HG02798 (cell line): ENCODE results near the gene INPP5A.
A peak's percentile ranks its signal among the peaks of the same experiment; 100 is the strongest.

Experiments
- ATAC-seq: cut with Tn5 transposase; IDR thresholded peaks from one replicate; pipeline ENCODE4 v1.9.1; 2021; ENCODE audit warnings: mild to moderate bottlenecking; ENCODE audit not compliant: unreplicated experiment, poor library complexity

Gene INPP5A

GRCh38 chr10:132534391-132535064 lies 3.1 kb upstream of the INPP5A start:
- ATAC-seq: no peak

GRCh38 chr10:132535065-132535651 lies 2.4 kb upstream of the INPP5A start:
- ATAC-seq: no peak

- ATAC-seq: no peak
These were observed 1.2 kb upstream of the INPP5A start for GRCh38 chr10:132536241-132536876.

GRCh38 chr10:132536877-132537683 lies 507 bp upstream of the INPP5A start:
- ATAC-seq: peak; percentile 87

GRCh38 chr10:132538031-132538789 lies 623 bp downstream of the INPP5A start:
- ATAC-seq: no peak

GRCh38 chr10:132538790-132539421 lies 1.3 kb downstream of the INPP5A start:
- no peak for ATAC-seq

- ATAC-seq: no peak
These were observed 1.8 kb downstream of the INPP5A start for GRCh38 chr10:132539431-132539839.

GRCh38 chr10:132539894-132540293 lies 2.3 kb downstream of the INPP5A start:
- ATAC-seq: no peak

GRCh38 chr10:132540456-132540855 lies 2.9 kb downstream of the INPP5A start:
- no peak for ATAC-seq

- ATAC-seq: no peak
These were observed 3.5 kb downstream of the INPP5A start for GRCh38 chr10:132541129-132541528.

- ATAC-seq: no peak
These were observed 4.0 kb downstream of the INPP5A start for GRCh38 chr10:132541601-132542011.

GRCh38 chr10:132542086-132542775 lies 4.6 kb downstream of the INPP5A start:
- no peak for ATAC-seq

- ATAC-seq: no peak
These were observed 5.2 kb downstream of the INPP5A start for GRCh38 chr10:132542819-132543218.

- ATAC-seq: no peak
These were observed 6.5 kb downstream of the INPP5A start for GRCh38 chr10:132543916-132544743.

GRCh38 chr10:132544744-132545658 lies 7.4 kb downstream of the INPP5A start:
- ATAC-seq: no peak

GRCh38 chr10:132545659-132546367 lies 8.2 kb downstream of the INPP5A start:
- no peak for ATAC-seq
